ENCODE measurements around the gene MIER2. TPM values are rescaled to one million over a fixed set of nuclear protein-coding genes. Genes with fewer than 3 reads are reported as not detected.

The MIER2 gene
- polyA plus RNA-seq, 2 of the 4 experiments (the other 2 are of a cell fraction): 8.8 to 11.5 TPM

- no peak for TF ChIP-seq HMGXB4 (CRISPR knock-in tag; IDR thresholded peaks at IDR 0.05; ENCODE audit: borderline replicate concordance)
- no peak for TF ChIP-seq FOXS1 (CRISPR knock-in tag; IDR thresholded peaks at IDR 0.05)
These were observed 27.8 kb upstream of the MIER2 start (continued) for GRCh38 chr19:372306-372890.

GRCh38 chr19:371501-372168, 27.0 kb upstream of the MIER2 start:
- WGBS (ENCODE audit: missing lambda C conversion rate): 71% methylated on average over 16 of the region's 17 CpGs
- ChIA-PET POLR2A (no interaction called here), CTCF (interaction anchor here (1.0 to 1.1 kb wide), 2 partner anchors 13 to 38 kb away, joined by 3 read pairs; partner anchors contain the start of gene C2CD4C)
- Histone ChIP-seq H3K9me3 (no peaks in the 10 kb centered on the region), H3K4me2 (no peak overlapping the region), H3K27ac (no peak overlapping the region), H3K4me1 (no peaks in the 10 kb centered on the region), H3K4me3 (no peak overlapping the region)
- TF ChIP-seq POLR2A (IDR thresholded peaks at IDR 0.05; ENCODE audit: low read length): no peak
- ATAC-seq: no peak
- no peak for FAIRE-seq
- DNase-seq (ENCODE audit: low read depth in 1 of 2, low spot score in 1 of 2): no peak

GRCh38 chr19:370641-371330, 26.2 kb upstream of the MIER2 start:
- Histone ChIP-seq H3K9me3 (no peaks in the 10 kb centered on the region), H3K4me2 (no peak overlapping the region), H3K4me3 (no peak overlapping the region), H3K4me1 (no peaks in the 10 kb centered on the region), H3K27ac (no peak overlapping the region)
- WGBS (ENCODE audit: missing lambda C conversion rate): 78% methylated on average over 36 of the region's 43 CpGs
- CTCF ChIA-PET: interaction anchor here (1.0 to 1.1 kb wide), 2 partner anchors 13 to 39 kb away, joined by 3 read pairs; partner anchors contain the start of gene C2CD4C
- no peak for DNase-seq (ENCODE audit: low read depth in 1 of 2, low spot score in 1 of 2)
- TF ChIP-seq HDAC2 (IDR thresholded peaks at IDR 0.05) (no peak), CHD4 (IDR thresholded peaks at IDR 0.05; ENCODE audit: borderline replicate concordance) (no peak), HES2 (IDR thresholded peaks at IDR 0.05) (no peak), POLR2A (IDR thresholded peaks at IDR 0.05; ENCODE audit: low read length) (no peak), ZFP36 (IDR thresholded peaks at IDR 0.05; ENCODE audit: borderline replicate concordance, partially characterized antibody) (no peak), BHLHE40 (IDR thresholded peaks at IDR 0.05; ENCODE audit: low read depth, low read length) (no peak), RFX5 (IDR thresholded peaks at IDR 0.05) (no peak), CEBPB (IDR thresholded peaks at IDR 0.05) (no peak), PBX3 (IDR thresholded peaks at IDR 0.05) (no peak), HOXA7 (CRISPR knock-in tag; IDR thresholded peaks at IDR 0.05) (no peak), EHMT2 (IDR thresholded peaks at IDR 0.05; ENCODE audit: low read depth) (no peak), TFCP2L1 (CRISPR knock-in tag; IDR thresholded peaks at IDR 0.05) (no peak), HOXB13 (CRISPR knock-in tag; IDR thresholded peaks at IDR 0.05; ENCODE audit: low read depth) (no peak), CTCF (IDR thresholded peaks at IDR 0.05) (no peak), MAFK (IDR thresholded peaks at IDR 0.05; ENCODE audit: partially characterized antibody) (no peak)
- FAIRE-seq: no peak
- no peak for ATAC-seq
- POLR2A ChIA-PET: no interaction called here

Data from A549 (cell line).